ENCODE results near the gene KLHDC3.

Gene KLHDC3

DNA sequence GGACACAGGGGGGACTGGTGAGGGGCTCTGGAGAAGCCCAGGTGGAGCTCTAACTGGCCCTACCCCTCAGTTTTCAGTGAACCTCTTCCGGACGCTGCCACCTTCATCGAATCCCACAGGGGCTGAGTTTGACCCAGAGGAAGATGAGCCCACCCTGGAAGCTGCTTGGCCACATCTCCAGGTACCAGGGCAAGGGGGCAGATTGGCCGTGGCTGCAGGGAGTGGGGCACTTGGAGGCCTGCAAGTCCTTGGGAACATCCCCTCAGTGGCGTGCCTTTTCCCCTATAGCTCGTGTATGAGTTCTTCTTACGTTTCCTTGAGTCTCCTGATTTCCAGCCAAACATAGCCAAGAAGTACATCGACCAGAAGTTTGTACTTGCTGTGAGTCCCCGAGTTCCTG is 6.9 kb upstream of the KLHDC3 start:
- Histone ChIP-seq H3K4me3 (no peak overlapping the region), H3K27me3 (no peaks in the 10 kb centered on the region), H3K4me1 (peaks cover 0 to 4% (median under 1%) of the 10 kb centered on the region in 4 donors), H3K27ac (no peak overlapping the region), H3K36me3 (peaks cover 60 to 72% (median 66%) of the 10 kb centered on the region in 3 donors), H3K9me3 (no peaks in the 10 kb centered on the region)
- intact Hi-C loops (cut with DNase I; ENCODE audit: low total_unique reads): no loop called here
- TF ChIP-seq, protein P1, sequence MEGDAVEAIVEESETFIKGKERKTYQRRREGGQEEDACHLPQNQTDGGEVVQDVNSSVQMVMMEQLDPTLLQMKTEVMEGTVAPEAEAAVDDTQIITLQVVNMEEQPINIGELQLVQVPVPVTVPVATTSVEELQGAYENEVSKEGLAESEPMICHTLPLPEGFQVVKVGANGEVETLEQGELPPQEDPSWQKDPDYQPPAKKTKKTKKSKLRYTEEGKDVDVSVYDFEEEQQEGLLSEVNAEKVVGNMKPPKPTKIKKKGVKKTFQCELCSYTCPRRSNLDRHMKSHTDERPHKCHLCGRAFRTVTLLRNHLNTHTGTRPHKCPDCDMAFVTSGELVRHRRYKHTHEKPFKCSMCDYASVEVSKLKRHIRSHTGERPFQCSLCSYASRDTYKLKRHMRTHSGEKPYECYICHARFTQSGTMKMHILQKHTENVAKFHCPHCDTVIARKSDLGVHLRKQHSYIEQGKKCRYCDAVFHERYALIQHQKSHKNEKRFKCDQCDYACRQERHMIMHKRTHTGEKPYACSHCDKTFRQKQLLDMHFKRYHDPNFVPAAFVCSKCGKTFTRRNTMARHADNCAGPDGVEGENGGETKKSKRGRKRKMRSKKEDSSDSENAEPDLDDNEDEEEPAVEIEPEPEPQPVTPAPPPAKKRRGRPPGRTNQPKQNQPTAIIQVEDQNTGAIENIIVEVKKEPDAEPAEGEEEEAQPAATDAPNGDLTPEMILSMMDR (IDR thresholded peaks at IDR 0.05): no peak
- no peak for DNase-seq

DNA sequence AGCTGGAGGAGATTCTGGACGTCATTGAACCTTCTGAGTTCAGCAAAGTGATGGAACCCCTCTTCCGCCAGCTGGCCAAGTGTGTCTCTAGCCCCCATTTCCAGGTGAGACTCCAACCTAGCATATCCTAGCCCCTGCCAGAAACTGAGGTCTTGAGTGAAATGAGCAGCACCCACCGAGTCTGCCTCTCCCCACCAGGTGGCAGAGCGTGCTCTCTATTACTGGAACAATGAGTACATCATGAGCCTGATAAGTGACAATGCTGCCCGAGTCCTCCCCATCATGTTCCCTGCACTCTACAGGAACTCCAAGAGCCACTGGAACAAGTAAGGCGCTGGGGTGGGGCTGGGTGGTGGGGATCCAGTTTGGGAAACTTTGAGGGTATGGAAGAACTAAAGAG is 4.9 kb upstream of the KLHDC3 start:
- TF ChIP-seq, protein P1 (IDR thresholded peaks at IDR 0.05): peak in 1 of 2 experiments; percentile 11
- intact Hi-C loops (cut with DNase I; ENCODE audit: low total_unique reads): no loop called here

DNA sequence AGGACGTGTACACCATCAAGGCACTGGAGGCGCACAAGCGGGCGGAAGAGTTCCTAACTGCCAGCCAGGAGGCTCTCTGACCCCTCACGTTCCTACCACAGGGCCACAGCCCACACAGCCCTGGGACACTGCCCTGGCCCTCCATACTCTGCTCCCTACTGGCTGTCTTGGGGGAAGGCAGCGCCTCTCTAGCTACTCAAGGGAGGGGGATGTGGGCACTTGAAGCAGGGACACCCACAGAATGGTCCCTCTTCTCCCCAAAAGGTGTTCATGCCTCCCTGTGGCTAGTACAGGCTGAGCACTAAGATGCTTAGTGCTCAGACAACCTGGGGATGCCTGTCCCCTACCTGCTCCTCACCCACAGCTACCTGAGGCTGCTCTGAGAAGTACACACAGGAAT is 2.8 kb upstream of the KLHDC3 start:
- TF ChIP-seq, protein P1 (IDR thresholded peaks at IDR 0.05): no peak
- Histone ChIP-seq H3K36me3 (peaks cover 55 to 61% (median 58%) of the 10 kb centered on the region in 3 donors), H3K9me3 (no peaks in the 10 kb centered on the region), H3K4me1 (peaks cover 0 to 32% (median 27%) of the 10 kb centered on the region in 4 donors), H3K4me3 (no peak overlapping the region), H3K27me3 (no peaks in the 10 kb centered on the region), H3K27ac (no peak overlapping the region)
- intact Hi-C loops (cut with DNase I; ENCODE audit: low total_unique reads): loop anchor here (5.0 kb wide), 3 partner anchors 41 to 111 kb away; partner anchors contain the start of genes CNPY3 and CUL7
- no peak for DNase-seq

More for the DNA sequence above, 4.9 kb upstream of the KLHDC3 start:
- peaks cover 60 to 65% (median 62%) of the 10 kb centered on the region in 3 donors for H3K36me3 ChIP-seq
- no peaks in the 10 kb centered on the region for H3K27me3 ChIP-seq
- H3K9me3 ChIP-seq: no peaks in the 10 kb centered on the region
- no peak for DNase-seq
- no peak overlapping the region for H3K4me3 ChIP-seq
- no peak overlapping the region for H3K27ac ChIP-seq
- peaks cover 0 to 15% (median 13%) of the 10 kb centered on the region in 4 donors for H3K4me1 ChIP-seq

DNA sequence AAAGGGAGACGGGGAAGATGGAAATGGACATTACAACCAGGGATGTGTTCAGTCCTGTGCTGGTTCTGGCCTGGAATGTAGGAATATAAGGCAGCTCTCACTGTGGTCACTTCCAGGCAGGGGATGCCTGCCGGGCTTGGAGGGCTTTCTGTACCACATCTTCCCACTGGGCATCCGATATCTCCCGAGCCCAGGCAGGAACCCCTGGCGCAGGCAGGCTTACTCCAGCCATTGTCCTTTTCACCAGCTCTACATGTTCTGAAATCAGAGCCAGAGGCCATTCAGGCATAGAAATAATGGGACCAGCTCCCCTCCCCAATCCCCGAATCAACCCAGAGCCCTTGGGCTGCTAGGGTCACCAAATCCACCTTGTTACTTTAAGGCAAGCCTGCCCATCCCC is 1.7 kb upstream of the KLHDC3 start:
- Histone ChIP-seq H3K4me1 (peaks cover 0 to 44% (median 39%) of the 10 kb centered on the region in 4 donors), H3K4me3 (no peak overlapping the region), H3K36me3 (peaks cover 44 to 53% (median 47%) of the 10 kb centered on the region in 3 donors), H3K27me3 (no peaks in the 10 kb centered on the region), H3K9me3 (no peaks in the 10 kb centered on the region), H3K27ac (peak overlapping the region in 1 of 2 donors; percentile 89)
- intact Hi-C loops (cut with DNase I; ENCODE audit: low total_unique reads): loop anchor here (5.0 kb wide), 3 partner anchors 40 to 110 kb away; partner anchors contain the start of genes CNPY3 and CUL7
- no peak for DNase-seq
- TF ChIP-seq, protein P1 (IDR thresholded peaks at IDR 0.05): no peak

DNA sequence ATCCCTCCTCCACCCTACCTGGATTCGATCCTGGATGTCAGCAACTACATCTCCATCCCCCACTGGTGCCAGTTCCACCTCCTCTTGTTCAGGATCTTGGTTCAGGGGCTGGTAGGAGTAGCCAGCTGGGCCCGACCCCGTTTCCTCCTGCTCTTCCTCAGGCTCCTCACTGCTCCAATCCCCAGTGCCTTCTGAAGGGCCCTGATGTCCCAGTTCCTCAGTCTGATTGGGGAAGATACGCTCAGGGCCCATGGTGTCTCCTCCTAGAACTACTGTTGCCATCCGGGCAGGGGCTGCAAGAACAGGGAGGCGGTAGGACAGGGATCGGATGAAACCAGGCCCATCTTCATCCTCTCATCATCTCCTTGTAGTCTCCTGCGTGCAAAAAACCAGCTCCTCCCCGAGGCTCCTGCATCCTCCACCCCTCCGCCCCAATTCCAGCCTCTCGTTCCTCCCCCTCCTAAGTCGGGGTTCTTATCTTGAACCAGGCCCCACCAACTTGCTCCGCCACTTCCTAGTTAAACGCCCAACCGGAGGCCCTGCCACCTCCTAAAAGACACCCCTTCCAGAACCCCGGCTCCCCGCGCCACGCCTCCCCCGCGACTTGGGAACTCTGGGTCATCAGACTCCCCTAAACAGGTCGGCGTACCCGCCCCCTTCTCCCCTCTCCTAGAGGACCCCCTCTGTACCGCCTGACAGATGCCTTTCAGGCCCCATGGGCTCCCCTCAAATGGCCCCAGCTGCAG is 779 bp upstream of the KLHDC3 start:
- DNase-seq: no peak
- Histone ChIP-seq H3K36me3 (peaks cover 35 to 53% (median 47%) of the 10 kb centered on the region in 3 donors), H3K27me3 (no peaks in the 10 kb centered on the region), H3K9me3 (no peaks in the 10 kb centered on the region), H3K4me3 (peak overlapping the region; percentile 71 to 83), H3K27ac (peak overlapping the region; percentile 84 to 89), H3K4me1 (peaks cover 0 to 49% (median 41%) of the 10 kb centered on the region in 4 donors)
- TF ChIP-seq, protein P1 (IDR thresholded peaks at IDR 0.05): no peak
- intact Hi-C loops (cut with DNase I; ENCODE audit: low total_unique reads): loop anchor here (5.0 kb wide), 3 partner anchors 39 to 109 kb away; partner anchors contain the start of genes CNPY3 and CUL7

Measured in tibial artery (tissue), 4 donors.